ENCODE data around the gene ADGRV1. TPM values are rescaled to one million over a fixed set of nuclear protein-coding genes. Genes with fewer than 3 reads are reported as not detected.

The ADGRV1 gene
- polyA plus RNA-seq, 3 donors from 2014 or later: 0.43 TPM; not detected in 2

DNA sequence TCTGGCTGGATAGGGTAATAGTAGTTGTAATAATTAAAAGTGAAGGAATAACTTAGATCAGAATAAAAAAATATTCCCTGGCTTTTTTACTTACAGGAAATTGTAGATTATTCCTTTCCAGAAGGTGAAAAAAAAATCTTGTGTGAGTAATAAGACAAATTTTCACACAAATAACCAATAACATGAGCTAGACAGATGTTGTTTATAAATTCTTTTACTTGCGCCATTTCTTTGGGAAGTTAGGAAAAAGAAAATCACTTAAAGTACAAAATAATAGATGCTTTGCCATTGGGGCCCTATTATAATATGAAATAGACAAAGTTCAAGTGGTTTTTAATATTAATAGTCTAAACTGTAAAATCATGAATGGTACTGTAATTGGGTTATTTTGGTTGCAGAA lies 620.4 kb downstream of the ADGRV1 start:
- DNase-seq: no peak
- no peak overlapping the region for H3K4me3 Mint-ChIP-seq
- peaks cover 0 to 4% (median 4%) of the 10 kb centered on the region in 3 donors for H3K27me3 Mint-ChIP-seq (ENCODE audit: low read depth in 3 of 3)
- no peaks in the 10 kb centered on the region for H3K36me3 Mint-ChIP-seq
- H3K4me1 Mint-ChIP-seq: peaks cover 15 to 32% of the 10 kb centered on the region in 2 donors
- no peak overlapping the region for H3K27ac Mint-ChIP-seq
- H3K9me3 Mint-ChIP-seq: peaks cover 0 to 1% (median 0%) of the 10 kb centered on the region in 6 donors

- Mint-ChIP-seq H3K9me3 (peaks cover 0 to 1% (median 0%) of the 10 kb centered on the region in 6 donors), H3K4me3 (no peak overlapping the region), H3K27me3 (ENCODE audit: low read depth in 3 of 3) (peaks cover 0 to 4% (median 4%) of the 10 kb centered on the region in 3 donors), H3K27ac (no peak overlapping the region), H3K4me1 (peaks cover 14 to 29% of the 10 kb centered on the region in 2 donors), H3K36me3 (peaks cover 0 to 2% (median 0%) of the 10 kb centered on the region in 3 donors)
- DNase-seq: no peak
These were observed 621.9 kb downstream of the ADGRV1 start for GRCh38 chr5:91180506-91180905.

DNA sequence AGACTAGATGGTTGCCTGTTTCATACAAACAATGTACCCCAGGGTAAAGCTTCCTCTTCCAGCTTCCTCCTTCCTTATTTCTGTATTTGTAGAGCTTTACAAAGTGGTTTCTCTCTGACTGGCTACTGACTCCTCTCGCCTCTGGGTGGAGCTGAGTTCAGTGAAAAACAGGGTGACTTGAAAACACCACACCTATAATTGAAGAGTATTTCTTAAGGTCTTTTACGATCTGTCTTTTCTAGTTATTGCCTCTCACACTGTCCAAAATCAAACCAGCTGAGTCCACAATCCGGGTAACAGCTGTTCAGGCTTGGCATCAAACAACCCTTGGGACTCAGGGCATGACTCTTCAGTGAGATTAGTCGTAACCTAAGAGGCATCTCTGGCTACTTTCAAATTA lies 624.2 kb downstream of the ADGRV1 start:
- Mint-ChIP-seq H3K27ac (no peak overlapping the region), H3K9me3 (peaks cover 0 to 2% (median 0%) of the 10 kb centered on the region in 6 donors), H3K4me3 (no peak overlapping the region), H3K4me1 (peaks cover 8 to 14% of the 10 kb centered on the region in 2 donors), H3K36me3 (peaks cover 0 to 6% (median 0%) of the 10 kb centered on the region in 3 donors), H3K27me3 (ENCODE audit: low read depth in 3 of 3) (peaks cover 0 to 4% (median 2%) of the 10 kb centered on the region in 3 donors)
- no peak for DNase-seq

DNA sequence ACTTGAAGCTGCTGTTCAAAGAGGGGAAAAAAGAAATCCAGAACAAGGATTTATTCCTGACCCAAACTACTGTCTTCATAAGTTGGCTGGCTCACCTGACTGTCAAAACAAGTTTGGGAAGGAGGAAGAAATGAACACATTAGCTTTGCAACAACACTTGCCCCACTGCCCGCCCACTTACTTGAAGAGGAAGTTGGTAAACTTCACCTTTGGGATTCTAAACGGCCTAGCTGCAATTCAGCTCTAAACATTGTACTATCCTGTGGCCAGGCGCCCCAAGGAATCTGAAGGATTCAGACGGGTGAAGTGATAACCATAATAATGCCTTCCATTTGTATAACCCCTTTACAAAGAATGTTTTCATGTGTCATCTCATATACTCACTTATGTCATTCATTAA lies 625.1 kb downstream of the ADGRV1 start:
- no peak overlapping the region for H3K4me3 Mint-ChIP-seq

GRCh38 chr5:91186101-91186500 lies 627.5 kb downstream of the ADGRV1 start:
- peaks cover 0 to 2% (median 0%) of the 10 kb centered on the region in 6 donors for H3K9me3 Mint-ChIP-seq
- H3K27ac Mint-ChIP-seq: no peak overlapping the region
- H3K4me3 Mint-ChIP-seq: no peak overlapping the region
- peaks cover 0 to 3% (median 2%) of the 10 kb centered on the region in 3 donors for H3K27me3 Mint-ChIP-seq (ENCODE audit: low read depth in 3 of 3)
- H3K4me1 Mint-ChIP-seq: peaks cover 14 to 18% of the 10 kb centered on the region in 2 donors
- peaks cover 0 to 6% (median 0%) of the 10 kb centered on the region in 3 donors for H3K36me3 Mint-ChIP-seq
- DNase-seq: no peak

More for the DNA sequence above, 625.1 kb downstream of the ADGRV1 start:
- Mint-ChIP-seq H3K27ac (no peak overlapping the region), H3K27me3 (ENCODE audit: low read depth in 3 of 3) (peaks cover 0 to 4% (median 2%) of the 10 kb centered on the region in 3 donors), H3K4me1 (peaks cover 8 to 14% of the 10 kb centered on the region in 2 donors), H3K36me3 (peaks cover 0 to 6% (median 0%) of the 10 kb centered on the region in 3 donors), H3K9me3 (peaks cover 0 to 2% (median 0%) of the 10 kb centered on the region in 6 donors)
- no peak for DNase-seq

DNA sequence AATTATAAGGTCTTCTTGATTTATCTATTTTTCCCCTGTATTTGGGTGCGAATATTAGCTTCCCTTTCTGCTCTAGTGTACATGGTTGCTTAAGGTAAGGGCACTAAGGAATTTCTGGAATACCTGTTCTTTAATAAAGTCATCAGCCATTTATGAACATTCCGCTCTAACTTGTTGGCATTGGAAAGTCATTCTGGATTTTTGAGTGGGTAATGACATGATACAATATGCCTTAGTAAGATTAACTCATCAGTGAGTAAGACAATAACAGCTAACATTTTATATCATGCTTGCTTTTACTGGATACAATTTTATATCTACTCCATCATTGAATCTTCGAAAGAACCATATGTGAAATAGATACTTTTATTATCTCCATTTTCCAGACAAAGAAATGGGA lies 628.4 kb downstream of the ADGRV1 start:
- Mint-ChIP-seq H3K4me1 (peaks cover 14 to 18% of the 10 kb centered on the region in 2 donors), H3K4me3 (no peak overlapping the region), H3K36me3 (peaks cover 0 to 6% (median 0%) of the 10 kb centered on the region in 3 donors), H3K9me3 (peaks cover 0 to 2% (median 0%) of the 10 kb centered on the region in 6 donors), H3K27ac (no peak overlapping the region), H3K27me3 (ENCODE audit: low read depth in 3 of 3) (peaks cover 0 to 3% (median 0%) of the 10 kb centered on the region in 3 donors)
- DNase-seq: no peak

GRCh38 chr5:91188755-91189154 lies 630.2 kb downstream of the ADGRV1 start:
- no peak for DNase-seq
- Mint-ChIP-seq H3K27me3 (ENCODE audit: low read depth in 3 of 3) (peaks cover 0 to 3% (median 0%) of the 10 kb centered on the region in 3 donors), H3K36me3 (peaks cover 0 to 6% (median 0%) of the 10 kb centered on the region in 3 donors), H3K27ac (no peak overlapping the region), H3K4me1 (peaks cover 3 to 11% of the 10 kb centered on the region in 2 donors), H3K9me3 (peaks cover 0 to 2% (median 0%) of the 10 kb centered on the region in 6 donors), H3K4me3 (no peak overlapping the region)

DNA sequence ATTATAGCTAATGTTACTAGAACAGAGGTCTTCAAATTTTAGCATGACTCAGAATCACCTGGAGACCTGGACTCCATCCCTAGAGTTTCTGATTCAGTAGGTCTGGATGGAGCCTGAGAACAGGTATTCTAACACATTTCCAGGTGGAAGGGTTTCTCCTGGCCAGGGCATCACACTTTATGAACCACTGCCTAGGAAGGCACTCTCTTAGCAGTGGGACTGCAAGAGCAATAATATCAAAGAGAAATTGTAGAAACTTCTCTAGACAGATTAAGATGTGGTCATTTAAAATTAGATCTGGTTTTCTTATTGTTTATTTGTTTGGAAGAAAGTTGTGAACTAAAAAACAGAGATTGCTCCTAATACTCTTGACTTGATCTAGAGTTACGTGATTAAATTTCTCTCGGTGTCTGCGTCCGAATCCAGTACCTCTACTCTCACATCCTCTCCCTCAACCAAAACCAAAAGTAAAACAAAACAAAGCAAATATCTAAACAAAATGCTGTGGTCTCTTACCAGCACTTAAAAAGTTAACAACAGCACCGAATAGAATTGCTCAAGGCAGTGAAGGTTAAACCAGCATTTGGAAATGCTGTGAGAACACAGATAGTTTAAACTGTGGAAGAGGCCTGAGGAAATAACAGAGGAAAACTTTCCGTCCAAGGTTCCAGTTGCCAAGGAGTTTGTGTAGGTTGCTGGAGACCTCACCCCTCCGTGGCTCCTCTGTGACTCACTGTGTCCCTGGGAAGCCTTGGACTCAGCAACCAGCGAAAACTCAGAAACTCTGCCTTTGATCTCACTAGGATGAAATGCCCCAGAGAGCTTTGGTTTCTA lies 631.1 kb downstream of the ADGRV1 start:
- no peak for DNase-seq
- Mint-ChIP-seq H3K4me1 (peaks cover 0 to 10% of the 10 kb centered on the region in 2 donors), H3K27ac (peak overlapping the region in 2 of 6 donors; percentile 17 to 87), H3K36me3 (peaks cover 0 to 6% (median 0%) of the 10 kb centered on the region in 3 donors), H3K9me3 (peaks cover 0 to 2% (median 0%) of the 10 kb centered on the region in 6 donors), H3K4me3 (peak overlapping the region; percentile 9 to 73 (median 23)), H3K27me3 (ENCODE audit: low read depth in 3 of 3) (peaks cover 0 to 3% (median 0%) of the 10 kb centered on the region in 3 donors)

DNA sequence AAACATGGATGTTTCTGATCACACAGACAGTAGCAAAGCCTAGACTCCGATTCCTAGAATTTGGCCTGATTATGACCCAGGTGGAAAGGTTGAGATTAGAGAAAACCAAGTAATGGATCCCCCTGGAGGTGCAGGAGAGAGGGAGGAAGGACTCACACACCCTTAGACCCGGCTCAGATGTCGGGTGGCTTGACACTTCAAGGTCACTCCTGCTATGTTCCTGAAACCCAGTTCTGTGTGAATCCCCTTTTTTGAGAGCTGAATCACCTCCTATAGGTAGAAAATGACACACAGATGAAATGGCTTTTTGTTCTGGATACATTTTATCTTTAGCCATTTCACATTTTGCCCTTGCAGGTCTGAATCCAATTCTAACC lies 631.7 kb downstream of the ADGRV1 start:
- peaks cover 0 to 3% (median 0%) of the 10 kb centered on the region in 3 donors for H3K27me3 Mint-ChIP-seq (ENCODE audit: low read depth in 3 of 3)
- H3K27ac Mint-ChIP-seq: no peak overlapping the region
- H3K36me3 Mint-ChIP-seq: peaks cover 0 to 6% (median 0%) of the 10 kb centered on the region in 3 donors
- peak overlapping the region in 1 of 5 donors; percentile 73 for H3K4me3 Mint-ChIP-seq
- peaks cover 0 to 2% (median 0%) of the 10 kb centered on the region in 6 donors for H3K9me3 Mint-ChIP-seq
- no peak for DNase-seq
- H3K4me1 Mint-ChIP-seq: peaks cover 0 to 10% of the 10 kb centered on the region in 2 donors

GRCh38 chr5:91194824-91195381 lies 636.3 kb downstream of the ADGRV1 start:
- no peak overlapping the region for H3K27ac Mint-ChIP-seq
- no peak for DNase-seq
- H3K36me3 Mint-ChIP-seq: no peaks in the 10 kb centered on the region
- H3K9me3 Mint-ChIP-seq: no peaks in the 10 kb centered on the region
- H3K4me1 Mint-ChIP-seq: peaks cover 0 to 4% of the 10 kb centered on the region in 2 donors
- peaks cover 3 to 11% (median 4%) of the 10 kb centered on the region in 3 donors for H3K27me3 Mint-ChIP-seq (ENCODE audit: low read depth in 3 of 3)
- no peak overlapping the region for H3K4me3 Mint-ChIP-seq

DNA sequence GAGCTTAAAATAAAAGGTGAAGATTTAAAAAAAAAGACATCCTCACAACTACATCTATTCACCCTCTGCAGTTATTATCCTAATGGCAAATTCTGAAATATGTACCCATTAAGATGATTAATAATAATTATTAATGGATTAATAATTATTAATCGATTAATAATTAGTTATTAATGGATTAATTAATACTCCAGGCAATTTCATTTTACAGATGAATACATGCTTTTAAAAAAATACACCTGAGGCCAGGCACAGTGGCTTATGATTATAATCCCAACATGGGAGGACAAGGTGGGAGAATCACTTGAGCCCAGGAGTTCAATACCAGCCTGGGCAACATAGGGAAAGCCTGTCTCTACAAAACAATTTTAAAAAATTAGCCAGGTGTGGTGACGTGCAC lies 642.1 kb downstream of the ADGRV1 start:
- Mint-ChIP-seq H3K36me3 (no peaks in the 10 kb centered on the region), H3K4me3 (no peak overlapping the region)
- no peak for DNase-seq

GRCh38 chr5:91206103-91206502 lies 647.5 kb downstream of the ADGRV1 start:
- Mint-ChIP-seq H3K27me3 (ENCODE audit: low read depth in 3 of 3) (no peaks in the 10 kb centered on the region), H3K9me3 (no peaks in the 10 kb centered on the region), H3K27ac (no peak overlapping the region)

More for the DNA sequence above, 642.1 kb downstream of the ADGRV1 start:
- H3K27ac Mint-ChIP-seq: no peak overlapping the region
- no peaks in the 10 kb centered on the region for H3K4me1 Mint-ChIP-seq
- peaks cover 3 to 11% (median 4%) of the 10 kb centered on the region in 3 donors for H3K27me3 Mint-ChIP-seq (ENCODE audit: low read depth in 3 of 3)
- no peaks in the 10 kb centered on the region for H3K9me3 Mint-ChIP-seq

GRCh38 chr5:91206734-91207133 lies 648.1 kb downstream of the ADGRV1 start:
- H3K4me1 Mint-ChIP-seq: no peaks in the 10 kb centered on the region

More at GRCh38 chr5:91206103-91206502, 647.5 kb downstream of the ADGRV1 start:
- no peaks in the 10 kb centered on the region for H3K4me1 Mint-ChIP-seq
- H3K4me3 Mint-ChIP-seq: no peak overlapping the region
- H3K36me3 Mint-ChIP-seq: no peaks in the 10 kb centered on the region
- no peak for DNase-seq

DNA sequence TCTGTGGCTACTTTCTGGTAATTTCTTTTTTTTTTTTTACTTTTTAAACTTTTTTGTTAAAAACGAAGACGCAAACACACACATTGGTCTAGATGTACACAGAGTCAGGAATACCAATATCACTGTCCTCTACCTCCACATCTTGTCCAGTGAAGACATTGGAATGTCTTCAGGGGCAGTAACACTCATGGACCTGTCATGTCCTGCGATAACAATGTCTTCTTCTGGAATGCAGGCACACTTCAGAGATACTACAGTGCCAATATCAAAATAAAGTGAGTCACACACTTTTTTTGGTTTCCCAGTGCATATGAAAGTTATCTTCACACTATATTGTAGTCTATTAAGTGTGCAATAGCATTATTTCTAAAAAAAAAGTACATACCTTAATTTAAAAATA lies 648.7 kb downstream of the ADGRV1 start:
- Mint-ChIP-seq H3K27ac (no peak overlapping the region), H3K9me3 (no peaks in the 10 kb centered on the region), H3K4me1 (no peaks in the 10 kb centered on the region), H3K36me3 (no peaks in the 10 kb centered on the region), H3K27me3 (ENCODE audit: low read depth in 3 of 3) (no peaks in the 10 kb centered on the region), H3K4me3 (no peak overlapping the region)
- no peak for DNase-seq

More at GRCh38 chr5:91206734-91207133, 648.1 kb downstream of the ADGRV1 start:
- Mint-ChIP-seq H3K27ac (no peak overlapping the region), H3K36me3 (no peaks in the 10 kb centered on the region), H3K27me3 (ENCODE audit: low read depth in 3 of 3) (no peaks in the 10 kb centered on the region), H3K4me3 (no peak overlapping the region), H3K9me3 (no peaks in the 10 kb centered on the region)
- no peak for DNase-seq

All from immature natural killer cell (primary cell).